ENCODE data around the gene HGS. TPM values are rescaled to one million over a fixed set of nuclear protein-coding genes. Genes with fewer than 3 reads are reported as not detected.
"Not testable (repeated sequence)": the region's sequence is repeated elsewhere in the genome, so short reads cannot be mapped to it uniquely, and the experiment has no call there.

The HGS gene
- total and polyA plus RNA-seq, 2 donors (not counting 3 experiments of a cell fraction or from before 2014, with no cell fraction given): 166 to 191 TPM

DNA sequence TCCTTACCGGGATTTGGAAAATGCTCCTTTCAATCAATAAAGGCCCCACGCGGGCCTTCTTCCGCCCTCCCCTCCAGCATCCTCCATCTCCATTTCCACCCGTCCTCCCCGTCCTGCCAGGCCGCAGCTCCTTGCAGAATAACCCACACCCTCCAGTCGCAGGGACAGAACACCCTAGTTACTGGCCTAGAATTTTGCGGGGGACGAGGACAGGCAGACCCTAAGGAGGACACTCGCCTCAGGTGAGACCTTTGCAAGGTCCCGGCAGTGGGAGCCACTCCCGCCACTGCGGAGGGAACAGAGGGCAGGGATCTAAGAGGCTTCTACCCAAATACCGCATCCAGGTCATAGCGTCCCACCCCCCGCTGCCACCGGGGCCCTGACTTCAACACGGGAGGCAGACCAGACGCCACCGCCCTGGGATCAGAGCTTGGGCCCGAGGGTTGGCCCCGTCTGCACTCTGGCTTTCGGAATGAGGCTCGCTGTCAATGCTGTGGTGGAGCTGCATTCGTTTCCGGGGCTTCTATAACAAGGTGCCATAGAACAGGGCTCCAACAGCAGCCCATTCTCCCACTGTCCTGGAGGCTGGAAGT is 55.1 kb downstream of the HGS start:
- intact Hi-C loops (cut with micrococcal nuclease) (no loop called here), dilution Hi-C loops (cut with MboI; ENCODE audit: extremely low pct_ligation_motif_present, low sequenced_read_pairs) (no loop called here)
- no peaks in the 10 kb centered on the region for H3K9me1 ChIP-seq (replicated peaks; ENCODE audit: control insufficient read depth, extremely low read depth, insufficient read depth, low read length)
- H4K20me1 ChIP-seq (replicated peaks; ENCODE audit: control insufficient read depth, extremely low read depth, insufficient read depth, low read length): no peaks in the 10 kb centered on the region
- H3K79me2 ChIP-seq (ENCODE audit: control insufficient read depth, insufficient read depth, low read length): no peaks in the 10 kb centered on the region
- no peak overlapping the region for H3K27ac ChIP-seq (ENCODE audit: insufficient read depth, low read depth, low read length)
- H3K4me1 ChIP-seq (ENCODE audit: control insufficient read depth, extremely low read depth, insufficient read depth, low read length): peaks cover 4% of the 10 kb centered on the region
- POLR2A ChIA-PET: no interaction called here
- CTCF ChIA-PET: no interaction called here
- H3K9ac ChIP-seq (replicated peaks; ENCODE audit: extremely low read depth, insufficient read depth, low read length): no peak overlapping the region
- BruUV-seq (replicated peaks): no TSS peak
- H2AFZ ChIP-seq (ENCODE audit: low read depth, low read length): no peak overlapping the region
- H3K36me3 ChIP-seq (ENCODE audit: control insufficient read depth in 2 of 2, extremely low read depth in 1 of 2, insufficient read depth in 2 of 2, low read length in 2 of 2): no peaks in the 10 kb centered on the region
- no peak overlapping the region for H3K4me2 ChIP-seq (ENCODE audit: insufficient read depth, low read length)
- TF ChIP-seq FOS (IDR thresholded peaks at IDR 0.05; ENCODE audit: borderline replicate concordance, insufficient read depth, low read length) (no peak), MYC (IDR thresholded peaks at IDR 0.05; ENCODE audit: low read depth, low read length) (no peak), POLR2A (IDR thresholded peaks at IDR 0.05; ENCODE audit: low read depth, low read length) (no peak), POLR2AphosphoS5 (IDR thresholded peaks at IDR 0.05; ENCODE audit: insufficient read depth, low read depth, low read length) (no peak), EZH2 (IDR thresholded peaks at IDR 0.05; ENCODE audit: borderline replicate concordance, low read depth, low read length, severe bottlenecking) (no peak), JUN (IDR thresholded peaks at IDR 0.05; ENCODE audit: borderline replicate concordance, insufficient read depth, insufficient read length, low read depth) (no peak), GATA2 (IDR thresholded peaks at IDR 0.05; ENCODE audit: insufficient read depth, insufficient read length, low read depth, low read length) (no peak)
- TF ChIP-seq, protein P1, sequence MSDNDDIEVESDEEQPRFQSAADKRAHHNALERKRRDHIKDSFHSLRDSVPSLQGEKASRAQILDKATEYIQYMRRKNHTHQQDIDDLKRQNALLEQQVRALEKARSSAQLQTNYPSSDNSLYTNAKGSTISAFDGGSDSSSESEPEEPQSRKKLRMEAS (IDR thresholded peaks at IDR 0.05; ENCODE audit: insufficient read depth, insufficient read length): no peak
- TF ChIP-seq, protein P2, sequence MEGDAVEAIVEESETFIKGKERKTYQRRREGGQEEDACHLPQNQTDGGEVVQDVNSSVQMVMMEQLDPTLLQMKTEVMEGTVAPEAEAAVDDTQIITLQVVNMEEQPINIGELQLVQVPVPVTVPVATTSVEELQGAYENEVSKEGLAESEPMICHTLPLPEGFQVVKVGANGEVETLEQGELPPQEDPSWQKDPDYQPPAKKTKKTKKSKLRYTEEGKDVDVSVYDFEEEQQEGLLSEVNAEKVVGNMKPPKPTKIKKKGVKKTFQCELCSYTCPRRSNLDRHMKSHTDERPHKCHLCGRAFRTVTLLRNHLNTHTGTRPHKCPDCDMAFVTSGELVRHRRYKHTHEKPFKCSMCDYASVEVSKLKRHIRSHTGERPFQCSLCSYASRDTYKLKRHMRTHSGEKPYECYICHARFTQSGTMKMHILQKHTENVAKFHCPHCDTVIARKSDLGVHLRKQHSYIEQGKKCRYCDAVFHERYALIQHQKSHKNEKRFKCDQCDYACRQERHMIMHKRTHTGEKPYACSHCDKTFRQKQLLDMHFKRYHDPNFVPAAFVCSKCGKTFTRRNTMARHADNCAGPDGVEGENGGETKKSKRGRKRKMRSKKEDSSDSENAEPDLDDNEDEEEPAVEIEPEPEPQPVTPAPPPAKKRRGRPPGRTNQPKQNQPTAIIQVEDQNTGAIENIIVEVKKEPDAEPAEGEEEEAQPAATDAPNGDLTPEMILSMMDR (IDR thresholded peaks at IDR 0.05; ENCODE audit: extremely low read depth in 1 of 2, insufficient read depth in 1 of 2, low read depth in 1 of 2, low read length in 2 of 2): no peak
- no peak overlapping the region for H3K4me3 ChIP-seq (replicated peaks in 1 of 3; ENCODE audit: insufficient read depth in 1 of 3, low read depth in 1 of 3, low read length in 3 of 3)
- DNase-seq (ENCODE audit: low read depth, low spot score) (no peak), FAIRE-seq (no peak)
- H3K9me3 ChIP-seq (replicated peaks; ENCODE audit: control insufficient read depth, insufficient read depth, low read length): no peaks in the 10 kb centered on the region
- no peaks in the 10 kb centered on the region for H3K27me3 ChIP-seq (ENCODE audit: control insufficient read depth in 2 of 2, insufficient read depth in 2 of 2, low read length in 2 of 2)

DNA sequence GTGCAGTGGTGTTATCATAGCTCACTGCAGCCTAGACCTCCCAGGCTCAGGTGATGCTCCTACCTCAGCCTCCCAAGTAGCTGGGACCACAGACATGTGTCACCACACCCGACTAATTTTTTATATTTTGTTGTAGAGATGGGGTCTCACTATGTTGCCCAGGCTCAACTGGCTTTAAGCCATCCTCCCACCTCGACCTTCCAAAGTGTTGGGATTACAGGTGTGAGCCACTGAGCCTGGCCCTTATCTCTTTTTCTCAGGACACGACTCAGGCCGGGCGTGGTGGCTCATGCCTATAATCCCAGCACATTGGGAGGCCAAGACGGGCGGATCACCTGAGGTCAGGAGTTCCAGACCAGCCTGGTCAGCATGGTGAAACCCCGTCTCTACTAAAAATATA is 55.8 kb downstream of the HGS start:
- H3K9me1 ChIP-seq (replicated peaks; ENCODE audit: control insufficient read depth, extremely low read depth, insufficient read depth, low read length); H3K36me3 ChIP-seq (ENCODE audit: control insufficient read depth in 2 of 2, extremely low read depth in 1 of 2, insufficient read depth in 2 of 2, low read length in 2 of 2); H3K4me2 ChIP-seq (ENCODE audit: insufficient read depth, low read length); H3K9me3 ChIP-seq (replicated peaks; ENCODE audit: control insufficient read depth, insufficient read depth, low read length); H4K20me1 ChIP-seq (replicated peaks; ENCODE audit: control insufficient read depth, extremely low read depth, insufficient read depth, low read length); CTCF ChIA-PET; H3K27ac ChIP-seq (ENCODE audit: insufficient read depth, low read depth, low read length); BruUV-seq (replicated peaks); H3K79me2 ChIP-seq (ENCODE audit: control insufficient read depth, insufficient read depth, low read length); H3K4me3 ChIP-seq (replicated peaks in 1 of 3; ENCODE audit: insufficient read depth in 1 of 3, low read depth in 1 of 3, low read length in 3 of 3); DNase-seq (ENCODE audit: low read depth, low spot score); H3K4me1 ChIP-seq (ENCODE audit: control insufficient read depth, extremely low read depth, insufficient read depth, low read length); POLR2A ChIA-PET; H3K27me3 ChIP-seq (ENCODE audit: control insufficient read depth in 2 of 2, insufficient read depth in 2 of 2, low read length in 2 of 2); H3K9ac ChIP-seq (replicated peaks; ENCODE audit: extremely low read depth, insufficient read depth, low read length); intact Hi-C loops (cut with micrococcal nuclease); dilution Hi-C loops (cut with MboI; ENCODE audit: extremely low pct_ligation_motif_present, low sequenced_read_pairs); H2AFZ ChIP-seq (ENCODE audit: low read depth, low read length); FAIRE-seq: not testable (repeated sequence)

All from endothelial cell of umbilical vein (primary cell).